NCI-H82 treated with DMSO at 0.1 percent for 48 hours (cell line): ENCODE measurements around the gene IL26.
A peak's percentile ranks its signal among the peaks of the same experiment; 100 is the strongest.

ENCODE experiments used
- DNase-seq: peaks from one replicate; lab custom pipeline; 2025; ENCODE audit not compliant: unreplicated experiment; lab: John Stamatoyannopoulos, UW

IL26 gene

GRCh38 chr12:68225576-68226476, at the start of gene IL26:
Gene IL26 (minus strand): TSS chr12:68225810. CDS start chr12:68225756, 54 bp downstream.
- DNase-seq = no peak

- DNase-seq = no peak
Measured at GRCh38 chr12:68272732-68273131, 47.1 kb upstream of the IL26 start.

- DNase-seq = no peak
Measured at GRCh38 chr12:68271346-68271745, 45.7 kb upstream of the IL26 start.

- DNase-seq = no peak
Measured at GRCh38 chr12:68270358-68270757, 44.7 kb upstream of the IL26 start.

GRCh38 chr12:68269779-68270178, 44.2 kb upstream of the IL26 start:
- DNase-seq = no peak

- no peak for DNase-seq
Measured at GRCh38 chr12:68268967-68269366, 43.4 kb upstream of the IL26 start.

GRCh38 chr12:68267892-68268396, 42.3 kb upstream of the IL26 start:
- DNase-seq = no peak

- no peak for DNase-seq
Measured at GRCh38 chr12:68264857-68265256, 39.2 kb upstream of the IL26 start.

GRCh38 chr12:68264158-68264855, 38.7 kb upstream of the IL26 start:
- no peak for DNase-seq

GRCh38 chr12:68263366-68263765, 37.8 kb upstream of the IL26 start:
- no peak for DNase-seq

- DNase-seq = no peak
Measured at GRCh38 chr12:68261896-68262295, 36.3 kb upstream of the IL26 start.

- no peak for DNase-seq
Measured at GRCh38 chr12:68260153-68260552, 34.5 kb upstream of the IL26 start.

- no peak for DNase-seq
Measured at GRCh38 chr12:68259318-68259940, 33.8 kb upstream of the IL26 start.

GRCh38 chr12:68253504-68253903, 27.9 kb upstream of the IL26 start, which contains the start of gene IL22:
Gene IL22 (minus strand): TSS chr12:68253604. CDS start chr12:68253448, 156 bp downstream.
- DNase-seq = no peak

GRCh38 chr12:68252077-68252476, 26.5 kb upstream of the IL26 start:
- no peak for DNase-seq

GRCh38 chr12:68250454-68250853, 24.8 kb upstream of the IL26 start:
- no peak for DNase-seq

- DNase-seq = no peak
Measured at GRCh38 chr12:68247785-68248184, 22.2 kb upstream of the IL26 start.

- no peak for DNase-seq
Measured at GRCh38 chr12:68246350-68246749, 20.7 kb upstream of the IL26 start.

- DNase-seq = peak; percentile 68
Measured at GRCh38 chr12:68245180-68246021, 19.8 kb upstream of the IL26 start.

GRCh38 chr12:68242777-68243176, 17.2 kb upstream of the IL26 start:
- DNase-seq = no peak

GRCh38 chr12:68240975-68241374, 15.4 kb upstream of the IL26 start:
- DNase-seq = no peak
